Ishikawa (cell line): ENCODE results near the gene ACTR1A.

ENCODE experiments used
- EGR1 ChIP-seq: IDR thresholded peaks from 2 replicates; pipeline ENCODE4 v1.6.1; 2012
- EP300 ChIP-seq: IDR thresholded peaks from 2 replicates; pipeline ENCODE4 v1.6.1; 2012; ENCODE audit warnings: borderline replicate concordance
- MAX ChIP-seq: IDR thresholded peaks from 2 replicates; pipeline ENCODE4 v1.6.1; 2012
- TAF1 ChIP-seq: IDR thresholded peaks from 2 replicates; pipeline ENCODE4 v1.6.1; 2012; ENCODE audit warnings: low read depth, mild to moderate bottlenecking
- USF1 ChIP-seq: IDR thresholded peaks from 2 replicates; pipeline ENCODE4 v1.6.1; 2012
- YY1 ChIP-seq: IDR thresholded peaks from 2 replicates; pipeline ENCODE4 v1.6.1; 2012; ENCODE audit warnings: low read depth
- ZBTB7A ChIP-seq: IDR thresholded peaks from 2 replicates; pipeline ENCODE4 v1.6.1; 2012; ENCODE audit warnings: low read depth

- TF ChIP-seq EP300 (no peak), YY1 (no peak), MAX (no peak), TAF1 (no peak), USF1 (no peak), EGR1 (no peak), ZBTB7A (no peak)
These were observed 64.1 kb downstream of the ACTR1A start for GRCh38 chr10:102438374-102438773.
